HG03039 (cell line): Measurements from ENCODE around the gene DGKD.
"Not testable (repeated sequence)": the region's sequence is repeated elsewhere in the genome, so short reads cannot be mapped to it uniquely, and the experiment has no call there.

Source experiments
- ATAC-seq: cut with Tn5 transposase; IDR thresholded peaks from one replicate; pipeline ENCODE4 v1.9.1; 2021; ENCODE audit warnings: mild to moderate bottlenecking, moderate library complexity; ENCODE audit not compliant: unreplicated experiment

DGKD gene

DNA sequence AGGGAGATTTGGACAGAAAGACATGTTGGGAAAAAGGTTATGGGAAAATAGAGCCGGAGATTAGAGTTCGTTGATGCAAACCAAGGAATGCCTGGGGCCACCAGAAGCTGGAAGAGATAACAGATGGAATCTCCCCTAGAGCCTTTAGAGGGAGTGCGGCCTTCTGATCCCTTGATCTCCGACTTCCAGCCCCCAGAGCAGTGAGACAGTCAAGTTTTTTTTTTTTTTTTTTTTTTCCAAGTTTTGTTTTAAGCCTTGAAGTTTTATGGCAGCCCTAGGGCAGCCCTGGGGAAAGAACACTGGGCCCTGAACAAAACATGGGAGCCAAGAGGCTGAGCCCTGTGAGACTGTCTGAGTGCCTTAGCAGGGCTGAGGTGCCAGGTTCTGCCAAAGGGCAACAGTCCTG is 6.5 kb downstream of the DGKD start:
- ATAC-seq = no peak

DNA sequence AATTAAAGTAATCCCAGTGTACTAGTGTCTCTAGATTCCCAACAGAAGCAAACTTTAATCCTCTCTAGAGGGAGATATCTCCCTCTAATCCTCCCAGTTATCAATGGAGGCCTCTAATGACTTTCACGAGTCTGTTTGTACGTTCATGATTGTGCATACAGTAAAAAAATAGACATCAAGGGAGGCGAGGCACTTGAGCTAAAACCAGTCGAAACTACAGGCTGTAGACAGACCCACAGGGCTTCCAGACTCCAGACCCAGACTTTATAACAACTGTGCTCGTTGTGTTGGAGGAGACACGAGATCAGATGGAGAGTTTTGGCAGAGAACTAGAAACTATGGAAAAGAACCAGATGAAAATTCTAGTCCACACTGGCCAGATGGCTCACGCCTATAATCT is 7.0 kb downstream of the DGKD start:
- ATAC-seq = no peak

DNA sequence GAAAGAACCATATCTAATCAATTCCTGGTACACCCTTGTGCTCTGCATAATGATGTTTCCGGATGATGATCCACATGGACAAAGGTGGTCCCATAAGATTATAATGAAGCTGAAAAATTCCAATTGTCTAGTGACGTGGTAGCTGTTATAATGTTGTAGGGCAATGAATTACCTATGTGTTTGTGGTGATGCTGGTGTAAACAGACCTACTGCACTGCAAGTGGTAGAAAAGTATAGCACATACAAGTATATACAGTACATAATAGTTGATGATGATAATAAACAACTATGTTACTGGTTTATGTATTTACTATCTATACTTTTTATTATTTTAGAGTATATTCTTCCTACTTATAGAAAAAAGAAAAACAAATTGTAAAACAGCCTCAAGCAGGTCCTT is 8.4 kb downstream of the DGKD start:
- no peak for ATAC-seq

DNA sequence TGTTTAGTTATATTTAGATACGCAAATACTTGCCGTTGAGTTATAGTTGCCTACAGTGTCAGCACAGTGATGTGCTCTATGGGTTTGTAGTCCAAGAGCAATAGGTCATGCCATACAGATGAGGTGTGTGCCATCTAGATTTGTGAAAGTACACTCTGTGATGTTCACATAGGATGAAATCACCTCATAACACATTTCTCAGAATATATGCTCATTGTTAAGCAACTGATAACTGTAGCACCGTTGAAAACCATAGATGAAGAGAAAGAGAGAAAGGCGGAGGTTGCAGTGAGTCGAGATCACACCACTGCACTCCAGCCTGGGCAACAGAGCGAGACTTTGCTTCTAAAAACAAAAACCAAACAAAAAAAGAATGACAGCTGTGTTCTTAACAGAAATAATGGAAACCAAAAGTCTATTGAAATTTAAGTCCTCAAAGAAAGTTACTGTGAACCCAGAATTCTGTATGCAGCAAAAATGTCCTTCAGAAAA is 9.5 kb downstream of the DGKD start:
- no peak for ATAC-seq

DNA sequence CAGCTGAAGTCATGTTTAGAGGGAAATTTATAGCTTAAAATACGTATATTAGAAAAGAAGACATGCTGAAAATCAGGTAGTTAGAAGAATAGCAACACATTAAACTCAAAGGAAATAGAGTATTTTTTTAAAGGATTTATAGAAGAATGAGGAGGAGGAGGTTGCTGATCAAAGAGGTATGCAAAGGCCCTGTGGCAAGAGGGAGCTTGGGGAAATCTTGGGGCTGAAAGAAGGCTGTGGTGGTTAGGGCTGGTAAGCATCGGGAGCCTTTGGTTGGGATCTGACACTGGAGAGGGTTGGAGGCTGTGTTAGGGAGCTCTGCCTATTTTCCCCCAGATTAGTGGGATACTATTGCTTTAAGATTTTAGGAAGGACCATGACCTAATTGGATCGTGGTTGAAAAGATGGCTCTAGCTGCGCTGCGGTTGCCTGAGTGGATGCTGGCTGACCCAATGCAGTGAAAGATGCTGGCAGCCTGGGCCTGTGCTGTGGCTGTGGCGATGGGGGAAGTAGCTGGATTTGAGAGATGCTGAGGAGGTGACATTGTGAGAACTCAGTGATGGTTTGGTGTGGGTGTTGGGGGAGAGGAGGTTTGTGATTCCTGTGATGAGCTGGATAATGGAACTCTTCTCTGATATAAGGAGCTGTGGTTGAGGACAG is 11.7 kb downstream of the DGKD start:
- no peak for ATAC-seq

DNA sequence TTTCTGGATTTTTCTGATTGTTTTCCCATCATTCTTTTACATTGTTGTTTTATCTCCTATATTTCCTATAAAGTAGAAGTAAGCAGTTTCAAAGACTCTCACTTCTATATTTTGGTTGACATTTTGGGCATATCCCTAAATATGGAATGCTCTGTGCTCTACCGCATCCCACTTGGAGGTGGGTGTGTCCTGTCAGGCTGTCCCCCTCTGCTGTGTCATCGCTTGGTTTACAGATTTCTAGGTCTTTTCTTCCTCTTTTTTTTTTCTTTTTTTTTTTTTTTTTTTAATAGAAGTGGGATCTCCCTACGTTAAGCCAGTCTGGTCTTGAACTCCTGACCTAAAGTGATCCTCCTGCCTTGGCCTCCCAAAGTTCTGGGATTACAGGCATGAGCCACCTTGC is 13.3 kb downstream of the DGKD start:
- no peak for ATAC-seq

DNA sequence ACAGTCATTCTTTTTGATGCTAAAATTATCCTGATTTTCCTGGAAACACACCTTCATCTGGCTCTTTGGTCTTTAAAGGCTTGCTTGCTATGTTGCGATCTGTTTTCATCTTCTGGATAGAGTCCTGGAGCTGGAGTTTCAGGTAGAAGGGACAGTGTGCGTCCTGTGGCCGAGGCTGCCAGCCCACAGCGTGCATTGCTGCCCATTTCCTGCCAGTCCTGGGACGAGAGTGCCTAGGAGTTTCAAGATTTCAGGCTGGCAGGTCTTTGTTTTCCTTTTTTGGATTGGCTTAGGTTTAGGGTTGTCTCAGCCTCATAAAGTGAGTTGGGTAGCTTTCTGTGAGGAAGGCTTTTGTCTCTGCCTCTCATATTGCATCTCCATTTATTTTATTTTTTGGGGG is 14.5 kb downstream of the DGKD start:
- ATAC-seq = no peak

DNA sequence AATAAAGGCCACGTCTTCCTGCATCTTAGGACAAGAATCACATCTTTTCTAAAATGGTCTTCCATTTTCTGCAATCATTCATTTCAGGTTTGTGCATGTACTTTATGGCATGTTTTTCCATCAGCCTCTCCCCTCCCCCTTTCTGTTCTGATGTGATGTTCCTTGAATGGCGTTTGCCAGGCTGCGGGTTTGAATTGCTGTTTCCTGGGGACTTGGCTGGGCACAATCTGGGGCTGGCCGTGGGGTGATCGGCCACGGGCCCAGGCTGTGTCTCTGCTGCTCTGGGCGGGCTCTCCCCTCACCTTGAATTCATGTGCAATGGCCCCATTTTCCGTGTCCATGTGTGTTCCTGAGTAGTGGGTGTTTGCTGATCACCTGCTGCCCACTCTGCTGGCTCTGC is 15.2 kb downstream of the DGKD start:
- no peak for ATAC-seq

DNA sequence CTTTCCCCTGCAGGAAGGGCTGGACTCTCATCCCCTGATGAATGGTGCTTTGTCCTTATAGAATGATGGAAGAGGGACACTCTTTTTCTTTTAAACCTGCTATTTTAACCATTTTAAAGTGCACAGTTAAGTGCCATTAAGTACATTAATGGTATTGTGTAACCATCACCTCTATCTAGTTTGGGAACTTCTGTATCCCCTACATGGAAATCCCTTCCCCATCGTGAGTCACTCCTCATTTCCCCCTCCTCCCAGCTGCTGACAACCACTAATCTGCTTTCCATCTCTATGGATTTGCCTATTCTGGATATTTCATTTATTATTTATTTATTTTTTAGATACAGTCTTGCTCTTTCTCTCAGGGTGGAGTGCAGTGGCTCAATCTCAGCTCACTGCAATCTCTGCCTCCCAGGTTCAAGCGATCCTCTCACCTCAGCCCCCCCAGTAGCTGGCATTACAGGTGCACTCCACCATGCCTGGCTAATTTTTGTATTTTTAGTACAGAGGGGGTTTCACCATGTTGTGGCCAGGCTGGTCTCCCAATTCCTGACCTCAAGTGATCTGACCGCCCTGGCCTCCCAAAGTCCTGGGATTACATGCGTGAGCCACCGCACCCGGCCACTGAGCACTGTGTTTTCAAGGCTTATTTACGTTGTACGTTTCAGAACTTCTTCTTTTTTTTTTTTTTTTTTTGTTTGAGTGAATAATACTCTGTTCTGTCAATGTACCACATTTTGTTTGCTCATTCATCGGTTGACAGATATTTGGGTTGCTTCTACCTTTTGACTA is 15.8 kb downstream of the DGKD start:
- no peak for ATAC-seq

DNA sequence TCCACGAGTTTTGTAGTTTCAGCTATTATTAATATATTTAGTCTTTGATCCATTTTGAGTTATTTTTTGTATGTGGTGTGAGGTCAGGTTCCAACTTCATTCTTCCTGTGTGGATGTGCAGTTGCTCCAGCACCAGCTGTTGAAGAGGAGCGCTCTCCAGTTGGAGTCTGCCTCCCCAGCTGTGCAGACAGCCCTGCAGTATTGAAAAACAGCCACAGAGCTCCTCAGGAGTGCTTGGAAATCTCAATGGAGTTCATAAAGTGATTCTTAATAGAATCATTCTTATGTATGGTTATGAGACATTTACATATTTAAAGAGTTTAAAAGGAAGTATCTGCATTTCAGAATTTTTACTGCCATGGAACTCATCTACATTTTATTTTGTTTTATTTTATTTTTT is 17.3 kb downstream of the DGKD start:
- no peak for ATAC-seq

DNA sequence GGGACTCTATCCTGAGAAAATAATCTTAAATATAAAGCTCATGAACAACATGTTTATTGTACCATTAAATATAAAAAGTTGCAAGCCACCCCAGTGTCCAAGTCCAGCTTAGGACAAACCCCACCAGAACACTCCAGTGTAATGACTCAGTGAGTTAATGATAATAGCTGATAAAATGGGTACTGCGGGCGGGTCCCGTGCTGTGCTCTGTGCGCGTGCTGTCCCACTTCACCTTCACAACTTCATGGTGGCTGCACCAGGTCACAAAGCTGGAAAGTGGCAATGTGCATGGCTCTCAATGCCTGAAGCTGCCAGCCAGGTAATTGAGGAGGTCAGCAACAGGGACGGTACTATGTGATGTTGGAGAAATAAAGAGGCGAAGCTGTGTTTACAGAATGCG is 18.6 kb downstream of the DGKD start:
- ATAC-seq = no peak

DNA sequence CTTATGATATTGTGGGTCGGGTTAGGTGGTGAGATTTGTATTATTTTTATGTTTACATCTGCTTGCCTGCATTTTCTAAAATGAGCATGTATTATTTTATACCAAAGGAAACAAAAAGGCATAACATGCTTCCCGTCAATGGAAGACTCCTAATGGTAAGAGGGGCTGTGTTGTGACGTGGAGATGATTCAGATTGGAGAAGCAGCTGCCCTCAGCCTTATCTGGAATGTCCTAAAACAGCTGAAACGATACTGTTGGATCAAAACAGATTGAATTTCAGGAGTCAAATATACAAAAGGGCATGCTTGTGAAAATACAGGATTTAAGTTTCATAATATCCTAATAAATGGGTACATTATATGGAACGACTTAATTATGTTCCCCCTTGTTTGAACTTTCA is 19.0 kb downstream of the DGKD start:
- ATAC-seq = no peak

DNA sequence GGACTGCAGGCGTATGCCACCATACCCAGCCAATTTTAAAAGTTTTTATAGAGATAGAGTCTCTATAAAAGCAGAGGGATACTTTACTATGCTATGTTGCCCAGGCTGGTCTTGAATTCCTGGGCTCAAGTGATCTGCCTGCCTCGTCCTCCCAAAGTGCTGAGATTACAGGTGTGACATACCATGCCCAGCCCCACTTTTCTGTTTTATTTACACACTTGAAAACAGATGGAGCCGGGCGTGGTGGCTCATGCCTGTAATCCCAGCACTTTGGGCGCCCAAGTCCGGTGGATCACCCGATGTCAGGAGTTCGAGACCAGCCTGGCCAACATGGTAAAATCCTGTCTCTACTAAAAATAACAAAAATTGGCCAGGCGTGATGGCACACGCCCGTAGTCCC is 20.5 kb downstream of the DGKD start:
- ATAC-seq = not testable (repeated sequence)

DNA sequence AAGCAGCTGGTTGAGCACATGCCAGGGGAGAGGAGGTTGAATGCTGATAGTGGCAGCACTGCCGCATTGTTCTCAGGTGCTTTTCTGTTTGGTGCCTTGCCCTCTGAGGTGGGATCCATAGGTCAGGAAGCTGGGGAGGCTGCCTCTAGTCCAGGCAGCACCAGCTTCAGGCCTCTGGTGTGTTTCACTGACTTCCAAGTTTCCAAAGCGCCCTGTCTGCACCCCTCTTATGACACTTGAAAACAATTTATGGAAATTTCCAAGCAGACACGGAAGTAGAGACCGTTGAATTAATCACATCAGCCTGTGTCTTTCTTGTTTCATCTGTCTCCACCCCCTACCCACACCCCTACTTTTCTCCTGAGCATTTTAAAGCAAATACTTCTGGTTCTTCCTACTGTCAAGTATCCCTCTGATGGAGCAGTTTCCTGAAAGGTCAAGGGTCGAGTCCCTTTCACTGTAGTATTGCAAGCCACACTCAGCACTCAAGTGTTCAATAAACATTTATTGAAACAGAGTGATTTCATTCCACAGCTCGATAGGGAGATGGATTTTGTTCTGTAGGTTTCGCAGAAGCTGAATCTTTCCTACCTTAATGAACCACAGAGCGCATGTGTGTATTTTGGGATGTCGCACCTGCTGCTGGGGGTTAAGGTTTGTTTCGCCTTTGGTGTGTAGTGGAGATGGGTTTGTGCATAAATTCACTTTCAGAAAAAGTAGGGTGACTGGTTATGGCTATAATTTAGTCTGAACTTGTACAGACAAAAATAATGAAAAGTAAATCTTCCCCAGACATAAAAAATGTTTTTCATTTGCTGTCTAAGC is 21.4 kb downstream of the DGKD start:
- ATAC-seq = no peak

DNA sequence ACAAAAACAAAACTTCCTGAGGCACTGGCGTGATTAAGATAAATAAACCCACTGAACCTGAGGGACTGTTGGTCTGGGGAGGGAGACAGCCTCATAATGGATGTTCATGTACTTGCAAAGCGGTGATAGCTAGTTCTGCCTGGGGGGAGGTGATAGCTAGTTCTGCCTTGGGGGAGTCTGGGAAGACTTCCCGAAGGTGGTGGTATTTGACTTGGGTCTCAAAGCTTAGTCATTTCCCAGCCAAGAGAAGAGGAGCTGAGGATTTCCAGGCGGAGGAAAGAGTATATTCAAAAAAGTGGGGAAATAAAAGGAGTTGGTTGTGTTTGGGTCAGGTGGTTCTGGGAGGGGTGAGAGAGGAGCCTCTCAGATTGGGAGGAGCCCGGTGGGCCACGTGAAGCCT is 24.7 kb downstream of the DGKD start:
- no peak for ATAC-seq

DNA sequence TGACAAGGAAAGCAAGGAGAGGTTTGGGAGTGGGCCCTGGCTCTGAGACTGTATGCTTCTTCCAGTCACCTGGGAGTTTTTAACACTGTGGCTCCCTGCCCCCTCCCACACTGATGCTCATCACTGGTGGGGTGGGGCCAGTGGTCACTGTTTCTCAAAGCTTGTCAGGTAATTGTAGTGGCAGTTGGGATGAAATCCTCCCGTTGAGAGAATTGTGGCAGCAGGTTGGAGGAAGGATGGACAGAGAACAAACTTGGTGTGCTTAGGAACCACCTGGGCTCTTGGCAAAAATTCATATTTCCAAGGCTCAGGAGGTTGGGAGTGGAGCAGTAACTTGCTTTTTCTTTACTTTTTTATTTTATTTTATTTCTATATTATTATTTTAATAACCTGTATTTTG is 25.1 kb downstream of the DGKD start:
- ATAC-seq = no peak

DNA sequence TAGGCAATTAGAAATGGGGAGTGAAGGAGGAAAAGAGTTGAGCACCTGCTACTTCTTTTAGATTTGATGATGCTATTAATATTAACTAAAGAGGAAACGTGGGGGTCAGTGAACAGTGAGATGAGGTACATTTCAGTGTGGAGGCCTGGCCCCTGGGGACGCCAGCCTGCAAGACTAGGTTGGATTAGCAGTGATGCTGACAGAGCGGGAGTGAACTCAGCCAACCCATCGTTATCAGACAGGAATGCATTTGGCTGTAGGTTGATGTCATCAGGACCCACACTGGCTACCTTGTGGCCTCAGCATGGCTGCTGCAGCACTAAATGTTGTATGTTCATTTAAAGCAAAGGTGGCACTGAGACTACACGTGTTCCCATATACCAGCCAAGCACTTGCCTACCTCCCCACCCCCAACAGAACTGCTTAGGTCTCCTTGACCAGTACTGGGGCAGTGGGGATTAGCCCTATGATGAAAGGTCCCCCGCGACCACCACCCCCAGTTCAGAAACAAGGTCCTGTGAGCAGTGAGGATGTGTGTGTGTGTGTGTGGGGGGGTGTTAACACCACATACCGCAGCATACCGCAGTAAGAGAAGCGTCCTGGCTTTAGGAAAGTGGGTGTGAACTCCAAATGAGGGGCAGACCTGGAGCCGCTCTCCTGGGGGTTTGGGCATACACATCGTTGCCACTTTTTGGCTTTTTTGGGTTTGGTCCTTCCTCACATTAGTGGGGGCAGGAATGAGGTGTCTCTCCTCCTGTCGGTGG is 26.0 kb downstream of the DGKD start:
- no peak for ATAC-seq

DNA sequence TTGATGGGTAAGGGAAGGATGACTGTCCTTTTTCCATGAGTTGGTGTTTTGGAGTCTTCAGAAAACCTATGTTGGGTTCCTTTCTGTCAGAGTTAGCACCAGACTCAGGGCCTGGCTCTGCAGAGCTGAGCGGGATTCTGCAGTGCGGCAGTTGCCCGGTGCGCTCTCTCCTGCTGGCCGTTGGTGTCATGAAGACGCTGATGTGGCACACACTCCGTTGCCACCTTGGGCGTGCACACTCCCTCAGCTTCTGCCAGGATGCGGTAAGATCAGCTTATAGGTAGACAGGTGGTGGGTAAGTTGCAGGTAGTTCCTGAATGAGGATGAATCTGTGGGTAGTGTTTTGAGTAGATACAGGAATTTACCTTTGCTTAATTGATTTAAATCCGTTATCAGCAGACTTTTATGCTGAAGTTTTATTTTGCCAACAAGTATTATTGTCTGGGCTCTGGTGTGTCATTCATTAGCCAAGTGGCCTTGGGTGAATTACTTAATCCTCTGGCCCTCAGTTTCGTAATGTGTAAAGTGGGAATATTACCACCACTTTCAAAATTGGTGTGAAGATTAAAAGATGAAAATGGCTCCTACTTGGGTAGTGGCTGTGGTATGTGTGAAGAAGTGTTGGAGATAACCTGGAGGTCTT is 26.8 kb downstream of the DGKD start:
- ATAC-seq = no peak

DNA sequence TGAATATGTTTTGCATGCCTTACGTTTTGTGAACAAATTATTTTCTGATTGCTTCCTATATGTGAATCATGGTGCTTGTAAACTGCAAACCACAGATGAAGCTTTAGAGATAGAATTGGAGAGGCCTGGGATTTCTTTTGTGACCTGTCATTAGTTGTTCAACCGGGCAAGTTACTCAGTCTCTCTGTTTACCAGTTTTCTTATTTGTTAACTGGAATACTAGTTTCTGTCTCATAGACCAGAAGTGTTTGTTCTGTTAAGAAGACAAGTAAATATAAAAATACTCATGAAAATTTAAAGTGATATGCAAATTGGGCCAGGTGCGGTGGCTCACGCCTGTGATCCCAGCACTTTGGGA is 27.3 kb downstream of the DGKD start:
- ATAC-seq = no peak

DNA sequence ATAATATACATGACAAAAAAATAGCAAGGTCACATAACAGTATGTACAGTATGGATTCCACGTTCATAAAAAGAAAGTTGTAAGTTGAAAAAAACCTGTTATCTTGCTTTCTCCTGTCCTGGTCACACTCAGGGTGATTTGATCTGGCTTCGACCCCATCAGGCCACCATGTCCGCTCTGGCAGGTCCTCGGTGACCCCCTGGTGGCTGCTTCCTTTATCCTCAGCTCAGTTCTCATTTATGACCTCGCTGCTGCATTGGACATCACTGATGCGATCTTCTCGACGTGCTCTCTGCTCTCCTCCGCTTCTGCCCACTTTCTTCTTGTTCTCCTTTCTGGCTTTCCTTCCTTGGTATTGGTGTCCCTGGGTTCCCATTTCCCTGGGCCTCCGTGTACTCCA is 29.7 kb downstream of the DGKD start:
- ATAC-seq = no peak
